Lower leg skin (tissue), 4 donors: ENCODE data around the gene BRINP1. TPM values are rescaled to one million over a fixed set of nuclear protein-coding genes. Genes with fewer than 3 reads are reported as not detected.

Experiments
- DNase-seq, 2 donors: peaks; one replicate each; pipeline ENCODE4 v3.0.0-alpha.2; 2019; ENCODE audit warnings: low spot score in 2 of 2
- H3K4me3 ChIP-seq: fragments of 200-600 bp; sonication (generic); 2 replicates; pipeline ENCODE4 v1.5.1; 2017; ENCODE audit warnings: mild to moderate bottlenecking, low read depth; ENCODE audit not compliant: poor library complexity, severe bottlenecking
- POLR2A ChIP-seq, 2 donors: fragments of 450-650 bp; IDR thresholded peaks; one replicate each; pipeline ENCODE4 v1.6.1; 2016 to 2017; ENCODE audit warnings: antibody characterized with exemption in 2 of 2, mild to moderate bottlenecking in 1 of 2, moderate library complexity in 1 of 2
- WGBS, 2 donors: methylation state at CpG; one replicate each; pipeline ENCODE4 v1.1.5; 2018; 5-methylcytosine and 5-hydroxymethylcytosine counted together
- intact Hi-C: fragments of 100-400 bp; cut with DNase I; formaldehyde crosslinking; loops from one replicate; pipeline ENCODE4 v1.15.0; 2023; ENCODE audit warnings: low total_unique reads
- total RNA-seq, 4 donors: library from RNA; depleted of rRNA; stranded (reverse); fragments of >200 nt; gene quantifications; one replicate each; pipeline ENCODE4 v1.1.0, GENCODE V29; 2016
- TF ChIP-seq, protein P1 (sequence below), 3 donors: fragments of 450-650 bp; IDR thresholded peaks; one replicate each; pipeline ENCODE4 v1.5.1; 2016; ENCODE audit warnings: antibody characterized with exemption in 3 of 3, mild to moderate bottlenecking in 3 of 3, moderate library complexity in 2 of 3

The BRINP1 gene
- total RNA-seq, 4 donors from 2014 or later = 0.10 to 0.16 TPM; not detected in 2

DNA sequence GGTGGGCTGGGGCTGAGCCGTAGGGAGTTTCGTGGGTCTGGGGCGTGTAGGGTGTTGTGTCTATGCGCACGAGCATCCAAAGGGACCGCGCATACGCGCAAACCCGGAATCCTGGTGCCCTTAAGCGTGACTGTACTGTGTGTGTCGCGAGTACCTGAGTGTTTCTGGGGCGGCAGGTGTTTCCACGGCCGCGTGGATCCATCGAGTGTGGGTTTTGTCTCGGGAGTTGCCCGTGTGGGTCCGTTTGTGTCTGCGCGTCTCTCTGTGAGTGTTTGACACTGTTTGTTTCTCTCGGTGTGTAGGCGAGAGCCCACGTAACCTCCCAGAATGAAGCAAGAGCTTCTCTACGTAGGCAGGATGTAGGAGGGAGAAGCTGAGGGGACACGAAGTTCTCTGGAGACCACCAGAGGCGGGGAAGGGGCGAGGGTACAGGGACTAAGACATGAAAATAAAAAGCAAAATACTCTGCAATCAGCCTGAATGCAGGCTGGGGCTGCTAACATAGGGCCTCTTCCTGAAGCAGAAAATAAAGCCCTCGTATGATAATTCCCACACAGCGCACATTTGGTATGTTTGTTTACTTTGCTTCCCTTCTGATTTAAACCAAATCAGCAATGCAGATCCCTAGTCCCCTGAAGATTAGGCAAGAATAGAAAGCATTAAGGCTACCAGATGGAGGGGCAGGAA is 588 bp upstream of the BRINP1 start:
- no peak overlapping the region for H3K4me3 ChIP-seq
- no peak for DNase-seq
- 5 to 8% methylated on average over 20 to 32 of the region's 32 CpGs for WGBS, 2 donors
- TF ChIP-seq, protein P1, sequence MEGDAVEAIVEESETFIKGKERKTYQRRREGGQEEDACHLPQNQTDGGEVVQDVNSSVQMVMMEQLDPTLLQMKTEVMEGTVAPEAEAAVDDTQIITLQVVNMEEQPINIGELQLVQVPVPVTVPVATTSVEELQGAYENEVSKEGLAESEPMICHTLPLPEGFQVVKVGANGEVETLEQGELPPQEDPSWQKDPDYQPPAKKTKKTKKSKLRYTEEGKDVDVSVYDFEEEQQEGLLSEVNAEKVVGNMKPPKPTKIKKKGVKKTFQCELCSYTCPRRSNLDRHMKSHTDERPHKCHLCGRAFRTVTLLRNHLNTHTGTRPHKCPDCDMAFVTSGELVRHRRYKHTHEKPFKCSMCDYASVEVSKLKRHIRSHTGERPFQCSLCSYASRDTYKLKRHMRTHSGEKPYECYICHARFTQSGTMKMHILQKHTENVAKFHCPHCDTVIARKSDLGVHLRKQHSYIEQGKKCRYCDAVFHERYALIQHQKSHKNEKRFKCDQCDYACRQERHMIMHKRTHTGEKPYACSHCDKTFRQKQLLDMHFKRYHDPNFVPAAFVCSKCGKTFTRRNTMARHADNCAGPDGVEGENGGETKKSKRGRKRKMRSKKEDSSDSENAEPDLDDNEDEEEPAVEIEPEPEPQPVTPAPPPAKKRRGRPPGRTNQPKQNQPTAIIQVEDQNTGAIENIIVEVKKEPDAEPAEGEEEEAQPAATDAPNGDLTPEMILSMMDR (IDR thresholded peaks at IDR 0.05) = no peak
- TF ChIP-seq POLR2A (IDR thresholded peaks at IDR 0.05) = no peak
- intact Hi-C loops = no loop called here

DNA sequence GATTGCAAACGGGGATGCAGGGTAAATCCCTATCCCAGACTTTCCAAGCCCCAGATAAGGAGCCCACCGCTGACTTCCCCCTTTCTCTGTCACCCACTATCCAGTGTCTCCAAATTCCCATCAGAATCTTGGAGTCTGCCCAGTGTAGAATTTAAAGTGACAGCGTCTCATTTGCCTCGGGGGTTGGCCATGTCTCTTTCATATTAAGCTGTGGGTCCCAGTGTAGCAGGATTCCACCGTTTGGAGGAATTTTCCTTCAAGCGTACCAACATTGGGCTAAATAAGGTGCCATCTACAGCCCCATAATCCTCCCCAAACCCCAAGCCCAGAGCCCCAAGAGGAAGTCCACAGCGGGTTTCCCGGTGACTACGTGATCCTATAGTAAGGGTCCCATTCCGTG is 1.1 kb downstream of the BRINP1 start:
- H3K4me3 ChIP-seq = no peak overlapping the region
- 3 to 5% methylated on average over 10 of the region's 10 CpGs for WGBS, 2 donors

DNA sequence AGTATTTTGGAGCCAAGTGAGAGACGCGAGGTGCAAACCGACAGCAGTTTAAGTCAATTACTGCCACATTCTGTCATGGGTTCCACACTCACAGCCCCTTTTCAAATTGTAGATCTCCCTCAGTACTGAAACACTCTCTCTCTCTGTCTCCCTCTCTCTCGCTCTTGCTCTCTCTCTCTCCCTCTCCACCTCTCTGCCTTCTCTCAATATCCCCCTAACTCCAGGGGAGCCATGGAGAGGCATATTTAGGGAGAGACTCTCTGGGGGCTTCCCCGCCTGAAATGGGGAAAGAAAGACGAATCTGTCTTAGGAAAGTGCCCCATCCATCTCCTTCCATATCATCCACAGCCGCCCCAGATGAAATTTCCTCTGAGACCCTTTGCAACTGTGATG is 1.6 kb downstream of the BRINP1 start:
- no peak overlapping the region for H3K4me3 ChIP-seq
- WGBS, 2 donors = 20 to 21% methylated on average over 7 of the region's 7 CpGs
- no peak for TF ChIP-seq POLR2A (IDR thresholded peaks at IDR 0.05)
- TF ChIP-seq, protein P1 (IDR thresholded peaks at IDR 0.05) = no peak
- intact Hi-C loops = no loop called here
- no peak for DNase-seq

More for the DNA sequence above, 1.1 kb downstream of the BRINP1 start:
- no peak for DNase-seq
- TF ChIP-seq POLR2A (IDR thresholded peaks at IDR 0.05) = no peak
- TF ChIP-seq, protein P1 (IDR thresholded peaks at IDR 0.05) = no peak
- intact Hi-C loops = no loop called here

DNA sequence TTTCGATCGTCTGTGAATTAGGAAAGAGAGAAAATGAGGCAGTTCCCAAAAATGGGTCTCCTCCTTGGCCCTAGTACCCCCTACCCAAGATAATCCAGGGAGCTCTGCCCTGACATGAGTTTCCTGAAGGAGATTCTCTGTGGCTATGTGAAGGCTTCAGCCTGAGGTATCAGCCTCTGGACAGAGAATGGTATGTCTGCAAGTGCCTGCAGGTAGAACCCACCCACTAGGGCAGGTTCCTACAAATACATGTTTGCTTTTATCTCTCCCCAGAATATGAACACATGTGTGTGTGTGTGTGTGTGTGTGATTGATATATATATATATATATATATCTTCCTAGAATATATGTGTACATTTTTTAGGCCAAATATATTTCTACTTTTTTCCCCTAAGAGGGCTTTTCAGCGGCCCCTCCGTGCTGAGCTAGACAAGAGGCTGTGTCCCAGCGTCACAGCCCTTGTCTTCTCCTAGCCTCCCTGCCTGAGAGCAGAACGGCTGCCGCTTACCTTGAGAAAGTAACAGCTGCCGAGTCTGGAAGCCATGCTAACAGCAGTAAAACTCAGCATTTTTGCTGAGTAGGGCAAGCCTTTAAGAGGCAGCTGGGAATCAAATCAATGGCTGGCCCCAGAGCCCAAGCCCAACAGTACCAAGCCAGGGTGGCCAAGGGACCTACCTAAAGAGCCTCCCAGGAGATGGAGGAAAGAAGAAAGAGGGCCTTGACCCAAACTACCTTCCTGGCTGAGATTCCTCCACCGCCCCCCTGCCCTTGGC is 2.1 kb downstream of the BRINP1 start:
- no peak for DNase-seq
- intact Hi-C loops = no loop called here
- TF ChIP-seq POLR2A (IDR thresholded peaks at IDR 0.05) = no peak
- TF ChIP-seq, protein P1 (IDR thresholded peaks at IDR 0.05) = no peak
- 30 to 40% methylated on average over 9 of the region's 9 CpGs for WGBS, 2 donors
- H3K4me3 ChIP-seq = no peak overlapping the region

DNA sequence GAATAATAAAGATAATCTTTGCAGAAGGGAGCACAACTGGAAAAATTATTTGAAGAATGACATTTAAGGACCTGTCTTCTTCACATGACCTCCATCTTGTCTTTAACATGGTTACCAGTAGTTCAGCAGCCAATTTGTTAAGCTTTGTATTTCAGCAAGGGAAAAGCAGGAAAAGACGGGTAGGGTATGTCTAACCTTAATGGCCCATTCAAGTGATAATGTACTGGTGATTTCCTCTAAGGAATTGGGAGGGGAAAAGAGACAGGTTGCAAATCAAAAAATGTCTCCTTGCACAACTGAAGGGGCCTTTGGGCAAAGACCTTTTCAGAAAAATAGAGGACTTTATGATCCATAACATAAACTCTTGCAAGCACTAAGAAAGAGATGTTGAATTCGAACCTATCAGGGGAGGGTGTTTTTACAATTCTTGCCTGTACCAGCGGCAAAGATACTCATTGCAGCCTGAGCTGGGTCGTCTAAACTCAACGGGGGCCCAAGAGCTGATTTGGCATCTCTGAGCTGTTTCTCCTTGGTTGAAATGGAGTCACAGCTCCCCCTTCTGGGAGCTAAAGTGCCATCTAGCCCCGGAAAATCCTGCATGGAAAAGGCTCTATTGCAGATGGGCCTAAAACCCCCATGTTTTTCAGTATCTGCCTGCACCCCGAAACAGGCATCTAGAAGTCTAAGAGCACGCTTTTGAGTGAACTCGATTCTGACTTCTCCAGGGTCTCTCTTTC is 3.8 kb downstream of the BRINP1 start:
- no peak overlapping the region for H3K4me3 ChIP-seq
- intact Hi-C loops = no loop called here

More for the DNA sequence above, 3.8 kb downstream of the BRINP1 start:
- no peak for DNase-seq
- TF ChIP-seq POLR2A (IDR thresholded peaks at IDR 0.05) = no peak
- TF ChIP-seq, protein P1 (IDR thresholded peaks at IDR 0.05) = no peak
- 15 to 16% methylated on average over 9 of the region's 9 CpGs for WGBS, 2 donors
